HEK293 (cell line): Measurements from ENCODE around the gene PTPRF.
A peak's percentile ranks its signal among the peaks of the same experiment; 100 is the strongest.

Source experiments
- CTCF ChIA-PET: fragments of 350-600 bp; formaldehyde crosslinking; extraction: SDS; loops from one replicate; lab custom pipeline; 2021; ENCODE audit warnings: antibody characterized with exemption; lab: Yijun Ruan, JAX
- POLR2A ChIA-PET: fragments of 300-600 bp; formaldehyde crosslinking; extraction: SDS; loops from one replicate; lab custom pipeline; 2020; ENCODE audit warnings: antibody characterized with exemption, inconsistent platforms; lab: Yijun Ruan, JAX
- H3K27ac ChIP-seq: fragments of 200-500 bp; sonication (Bioruptor generic); 2 replicates; pipeline ENCODE4 v1.5.1; 2014; ENCODE audit warnings: low read depth, low read length, control low read depth, inconsistent platforms; ENCODE audit errors: extremely low read depth
- H3K36me3 ChIP-seq, 2 experiments: fragments of 200-500 bp in 1 of 2; sonication (Bioruptor generic) in 1 of 2; 1 replicate in 1 of 2; 2 replicates in 1 of 2; pipeline ENCODE4 v1.5.1; 2014 to 2017; ENCODE audit warnings: inconsistent platforms in 2 of 2, low read length in 2 of 2; ENCODE audit not compliant: control insufficient read depth in 2 of 2, insufficient read depth in 1 of 2
- H3K4me1 ChIP-seq: fragments of 200-500 bp; sonication (Bioruptor generic); 2 replicates; pipeline ENCODE4 v1.5.1; 2014; ENCODE audit warnings: mild to moderate bottlenecking, low read length, inconsistent platforms; ENCODE audit not compliant: control insufficient read depth, insufficient read depth
- H3K4me3 ChIP-seq: 2 replicates; pipeline ENCODE4 v1.5.1; 2011; ENCODE audit warnings: low read depth, mild to moderate bottlenecking, control low read depth, low read length, moderate library complexity
- H3K9me3 ChIP-seq: fragments of 200-500 bp; sonication (Bioruptor generic); 2 replicates; pipeline ENCODE4 v1.5.1; 2014; ENCODE audit warnings: low read depth, low read length, inconsistent platforms; ENCODE audit not compliant: control insufficient read depth, insufficient read depth
- EGR2 ChIP-seq: fragments of 450-650 bp; formaldehyde crosslinking; IDR thresholded peaks from 2 replicates; pipeline ENCODE4 v1.5.1; 2016; ENCODE audit warnings: low read depth, missing biosample characterization, missing genetic modification characterization
- KLF7 ChIP-seq: fragments of 450-650 bp; formaldehyde crosslinking; IDR thresholded peaks from 2 replicates; pipeline ENCODE4 v1.5.1; 2016; ENCODE audit warnings: missing biosample characterization, missing genetic modification characterization, borderline replicate concordance
- YY1 ChIP-seq: fragments of 450-650 bp; formaldehyde crosslinking; IDR thresholded peaks from 2 replicates; pipeline ENCODE4 v1.5.1; 2018; ENCODE audit warnings: missing biosample characterization, missing genetic modification characterization
- YY2 ChIP-seq: fragments of 450-650 bp; formaldehyde crosslinking; IDR thresholded peaks from 2 replicates; pipeline ENCODE4 v1.5.1; 2016; ENCODE audit warnings: missing biosample characterization, missing genetic modification characterization
- ZFHX2 ChIP-seq: fragments of 450-650 bp; formaldehyde crosslinking; conservative IDR thresholded peaks from 2 replicates; pipeline ENCODE4 v1.5.1; 2016; ENCODE audit warnings: missing biosample characterization, missing genetic modification characterization
- ZIC2 ChIP-seq: fragments of 450-650 bp; formaldehyde crosslinking; IDR thresholded peaks from 2 replicates; pipeline ENCODE4 v1.5.1; 2016; ENCODE audit warnings: missing biosample characterization, missing genetic modification characterization
- ZNF114 ChIP-seq: fragments of 450-650 bp; formaldehyde crosslinking; IDR thresholded peaks from 2 replicates; pipeline ENCODE4 v1.5.0; 2017; ENCODE audit warnings: missing biosample characterization, missing genetic modification characterization
- ZNF140 ChIP-seq: fragments of 450-650 bp; formaldehyde crosslinking; IDR thresholded peaks from 2 replicates; pipeline ENCODE4 v1.5.1; 2016; ENCODE audit warnings: missing biosample characterization, missing genetic modification characterization
- ZNF146 ChIP-seq: fragments of 450-650 bp; formaldehyde crosslinking; IDR thresholded peaks from 2 replicates; pipeline ENCODE4 v1.5.1; 2016; ENCODE audit warnings: missing biosample characterization, missing genetic modification characterization
- ZNF157 ChIP-seq: fragments of 450-650 bp; formaldehyde crosslinking; IDR thresholded peaks from 2 replicates; pipeline ENCODE4 v1.5.1; 2016; ENCODE audit warnings: missing biosample characterization, missing genetic modification characterization
- ZNF202 ChIP-seq: fragments of 450-650 bp; formaldehyde crosslinking; IDR thresholded peaks from 2 replicates; pipeline ENCODE4 v1.5.1; 2016; ENCODE audit warnings: missing biosample characterization, missing genetic modification characterization, borderline replicate concordance
- ZNF274 ChIP-seq, 2 experiments: fragments of 200-500 bp in 1 of 2; fragments of 450-650 bp in 1 of 2; sonication (Bioruptor generic) in 1 of 2; formaldehyde crosslinking in 1 of 2; IDR thresholded peaks; 2 replicates each; pipeline versions ENCODE4 v1.5.1 to v1.6.1; 2014 to 2016; ENCODE audit warnings: borderline replicate concordance in 1 of 2, inconsistent platforms in 1 of 2, low read length in 1 of 2, missing biosample characterization in 1 of 2, missing genetic modification characterization in 1 of 2
- ZNF433 ChIP-seq: fragments of 450-650 bp; formaldehyde crosslinking; IDR thresholded peaks from 2 replicates; pipeline ENCODE4 v1.5.1; 2016; ENCODE audit warnings: missing biosample characterization, missing genetic modification characterization, low read depth
- ZNF48 ChIP-seq: fragments of 450-650 bp; formaldehyde crosslinking; IDR thresholded peaks from 2 replicates; pipeline ENCODE4 v1.5.1; 2016; ENCODE audit warnings: missing biosample characterization, missing genetic modification characterization
- ZNF501 ChIP-seq: fragments of 450-650 bp; formaldehyde crosslinking; IDR thresholded peaks from 2 replicates; pipeline ENCODE4 v1.5.1; 2016; ENCODE audit warnings: missing biosample characterization, missing genetic modification characterization
- ZNF521 ChIP-seq: fragments of 450-650 bp; formaldehyde crosslinking; IDR thresholded peaks from 2 replicates; pipeline ENCODE4 v1.5.1; 2017; ENCODE audit warnings: missing biosample characterization, mild to moderate bottlenecking, missing genetic modification characterization
- ZNF600 ChIP-seq: fragments of 450-650 bp; formaldehyde crosslinking; IDR thresholded peaks from 2 replicates; pipeline ENCODE4 v1.5.1; 2016; ENCODE audit warnings: missing biosample characterization, missing genetic modification characterization
- ZNF624 ChIP-seq: fragments of 450-650 bp; formaldehyde crosslinking; IDR thresholded peaks from 2 replicates; pipeline ENCODE4 v1.5.1; 2017; ENCODE audit warnings: missing biosample characterization, missing genetic modification characterization
- ZNF837 ChIP-seq: fragments of 450-650 bp; formaldehyde crosslinking; IDR thresholded peaks from 2 replicates; pipeline ENCODE4 v1.5.1; 2016; ENCODE audit warnings: missing biosample characterization, missing genetic modification characterization

PTPRF gene

GRCh38 chr1:43586136-43586731 lies 55.6 kb downstream of the PTPRF start:
- POLR2A ChIA-PET: no interaction called here
- Histone ChIP-seq H3K4me1 (no peaks in the 10 kb centered on the region), H3K9me3 (no peaks in the 10 kb centered on the region), H3K27ac (no peak overlapping the region), H3K36me3 (peaks cover 5 to 76% of the 10 kb centered on the region in 2 experiments; a peak in 2 of 3 replicates), H3K4me3 (no peak overlapping the region)
- TF ChIP-seq ZNF600 (tag by site-specific recombination) (0 out of 2 replicates have a peak, but pooled peaks have one; percentile 29), YY1 (tag by site-specific recombination) (no peak)
- CTCF ChIA-PET: interaction anchor here (0.6 kb wide), 1 partner anchor 664 kb away, joined by 3 read pairs; no protein-coding TSS in a partner anchor

GRCh38 chr1:43587001-43587400 lies 56.3 kb downstream of the PTPRF start:
- no peak overlapping the region for H3K27ac ChIP-seq
- no peaks in the 10 kb centered on the region for H3K4me1 ChIP-seq
- no peaks in the 10 kb centered on the region for H3K9me3 ChIP-seq
- peaks cover 5 to 82% of the 10 kb centered on the region in 2 experiments; a peak in 2 of 3 replicates for H3K36me3 ChIP-seq
- CTCF ChIA-PET: no interaction called here
- TF ChIP-seq ZNF202 (tag by site-specific recombination) (no peak), ZNF501 (tag by site-specific recombination) (no peak), ZNF837 (tag by site-specific recombination) (no peak), ZNF157 (tag by site-specific recombination) (no peak), ZNF521 (tag by site-specific recombination) (no peak), ZNF114 (tag by site-specific recombination) (no peak), YY2 (tag by site-specific recombination) (no peak), ZNF274 (IDR thresholded peaks at IDR 0.05; ENCODE audit: low read length) (no peak), ZNF274 (tag by site-specific recombination; IDR thresholded peaks at IDR 0.05; ENCODE audit: borderline replicate concordance) (no peak)
- H3K4me3 ChIP-seq: no peak overlapping the region
- POLR2A ChIA-PET: no interaction called here

- POLR2A ChIA-PET: no interaction called here
- no peak overlapping the region for H3K27ac ChIP-seq
- no peak overlapping the region for H3K4me3 ChIP-seq
- CTCF ChIA-PET: no interaction called here
- H3K9me3 ChIP-seq: no peaks in the 10 kb centered on the region
- no peaks in the 10 kb centered on the region for H3K4me1 ChIP-seq
- TF ChIP-seq ZNF48 (no peak), EGR2 (tag by site-specific recombination) (0 out of 2 replicates have a peak, but pooled peaks have one; percentile 9), ZFHX2 (tag by site-specific recombination) (peak; percentile 64)
- H3K36me3 ChIP-seq: peaks cover 5 to 87% of the 10 kb centered on the region in 2 experiments; a peak in 2 of 3 replicates
Measured at GRCh38 chr1:43587594-43587993, 56.9 kb downstream of the PTPRF start.

GRCh38 chr1:43588592-43588991 lies 57.9 kb downstream of the PTPRF start:
- TF ChIP-seq ZNF433: no peak
- no peak for TF ChIP-seq ZIC2
- TF ChIP-seq ZNF146: no peak
- no peak for TF ChIP-seq ZNF140
- TF ChIP-seq KLF7 (tag by site-specific recombination): no peak
- no peak for TF ChIP-seq ZNF624 (tag by site-specific recombination)
- CTCF ChIA-PET: no interaction called here
- Histone ChIP-seq H3K4me1 (no peaks in the 10 kb centered on the region), H3K9me3 (no peaks in the 10 kb centered on the region), H3K4me3 (no peak overlapping the region), H3K27ac (no peak overlapping the region), H3K36me3 (peaks cover 5 to 88% of the 10 kb centered on the region in 2 experiments; a peak in 2 of 3 replicates)
- POLR2A ChIA-PET: no interaction called here
